HCT116 (cell line): Measurements from ENCODE around the gene SNTG2. TPM values are rescaled to one million over a fixed set of nuclear protein-coding genes. Genes with fewer than 3 reads are reported as not detected.

ENCODE experiments used
- ATAC-seq: fragments of 200-7000 bp; cut with Tn5 transposase; 2 replicates; pipeline ENCODE4 v1.9.1; 2020; ENCODE audit warnings: mild to moderate bottlenecking, moderate library complexity
- BruUV-seq: library from RNA; stranded (reverse); fragments of 400-500 nt; replicated peaks from 2 replicates; lab custom pipeline; 2021; lab: Mats Ljungman, UMichigan
- CTCF ChIA-PET: fragments of 300-600 bp; sonication (Branson Sonifier 250); formaldehyde crosslinking; loops from one replicate; lab custom pipeline; 2021; ENCODE audit warnings: antibody characterized with exemption; lab: Charles Lee
- POLR2A ChIA-PET: fragments of 300-600, 350-600 bp; sonication (Branson Sonifier 250); formaldehyde crosslinking; loops from one replicate; lab custom pipeline; 2021; ENCODE audit warnings: antibody characterized with exemption; lab: Charles Lee
- RAD21 ChIA-PET, 2 experiments: fragments of 300-600 bp; sonication (Branson Sonifier 250); formaldehyde crosslinking; loops; one replicate each; lab custom pipeline; 2023; ENCODE audit warnings: low total read pairs in 2 of 2; ENCODE audit not compliant: uncharacterized antibody in 2 of 2, unreplicated experiment in 2 of 2, low non-redundant PET in 1 of 2; lab: Charles Lee
- DNase-seq: peaks from one replicate; pipeline ENCODE4 v3.0.0-alpha.2; 2010; ENCODE audit warnings: low read depth, low spot score
- H2AFZ ChIP-seq: fragments of 200-600 bp; shearing (Covaris generic), sonication (generic); 2 replicates; pipeline ENCODE4 v1.6.1; 2017; ENCODE audit warnings: low read depth, mixed run types, mixed read lengths, antibody characterized with exemption, low read length; ENCODE audit not compliant: poor library complexity, severe bottlenecking
- H3K27ac ChIP-seq: 2 replicates; pipeline ENCODE4 v1.5.1; 2012; ENCODE audit warnings: low read depth, low read length
- H3K27me3 ChIP-seq: fragments of 200-600 bp; sonication (generic); 2 replicates; pipeline ENCODE4 v1.6.1; 2016; ENCODE audit warnings: mixed run types, low read length, mixed read lengths; ENCODE audit not compliant: insufficient read depth
- H3K36me3 ChIP-seq, 2 experiments: fragments of 200-500 bp in 1 of 2; fragments of 200-600 bp in 1 of 2; sonication (Bioruptor generic) in 1 of 2; sonication (generic) in 1 of 2; 2 replicates each; pipeline versions ENCODE4 v1.5.1 to v1.6.1; 2014 to 2016; ENCODE audit warnings: low read length in 2 of 2, inconsistent platforms in 1 of 2, mixed read lengths in 1 of 2, mixed run types in 1 of 2; ENCODE audit not compliant: insufficient read depth in 2 of 2, control insufficient read depth in 1 of 2
- H3K4me1 ChIP-seq, 2 experiments: fragments of 200-600 bp in 1 of 2; sonication (generic) in 1 of 2; 2 replicates each; pipeline versions ENCODE4 v1.5.1 to v1.6.1; 2012 to 2017; ENCODE audit warnings: low read length in 2 of 2, inconsistent platforms in 1 of 2, mild to moderate bottlenecking in 1 of 2, mixed read lengths in 1 of 2, mixed run types in 1 of 2, moderate library complexity in 1 of 2; ENCODE audit not compliant: insufficient read depth in 2 of 2, control insufficient read depth in 1 of 2
- H3K4me2 ChIP-seq: fragments of 200-600 bp; sonication (generic); 2 replicates; pipeline ENCODE4 v1.6.1; 2017; ENCODE audit warnings: mixed run types, low read length, mixed read lengths
- H3K4me3 ChIP-seq, 2 experiments: fragments of 200-600 bp in 1 of 2; sonication (generic) in 1 of 2; replicated peaks in 1 of 2; 2 replicates each; pipeline ENCODE4 v1.5.1; 2011 to 2016; ENCODE audit warnings: low read length in 2 of 2, control low read depth in 1 of 2, low read depth in 1 of 2, mild to moderate bottlenecking in 1 of 2, mixed read lengths in 1 of 2, mixed run types in 1 of 2
- H3K79me2 ChIP-seq: fragments of 200-600 bp; sonication (generic); 2 replicates; pipeline ENCODE4 v1.6.1; 2017; ENCODE audit warnings: mild to moderate bottlenecking, mixed run types, low read length, moderate library complexity, mixed read lengths; ENCODE audit not compliant: insufficient read depth
- H3K9ac ChIP-seq: fragments of 200-600 bp; sonication (generic); 2 replicates; pipeline ENCODE4 v1.6.1; 2016; ENCODE audit warnings: low read length, mixed read lengths
- H3K9me2 ChIP-seq: fragments of 200-600 bp; sonication (generic), shearing (Covaris generic); 2 replicates; pipeline ENCODE4 v1.6.1; 2017; ENCODE audit warnings: mixed run types, mild to moderate bottlenecking, moderate library complexity; ENCODE audit not compliant: insufficient read depth
- H3K9me3 ChIP-seq, 2 experiments: fragments of 200-500 bp in 1 of 2; fragments of 200-600 bp in 1 of 2; sonication (Bioruptor generic) in 1 of 2; sonication (generic) in 1 of 2; 2 replicates each; pipeline ENCODE4 v1.6.1; 2014 to 2017; ENCODE audit warnings: low read length in 2 of 2, mixed read lengths in 2 of 2, inconsistent platforms in 1 of 2, low read depth in 1 of 2, mild to moderate bottlenecking in 1 of 2, mixed run types in 1 of 2, moderate library complexity in 1 of 2; ENCODE audit not compliant: control insufficient read depth in 1 of 2, insufficient read depth in 1 of 2
- H4K20me1 ChIP-seq: fragments of 200-600 bp; sonication (generic), shearing (Covaris generic); 2 replicates; pipeline ENCODE4 v1.6.1; 2017; ENCODE audit warnings: mixed run types, mild to moderate bottlenecking, moderate library complexity; ENCODE audit not compliant: insufficient read depth
- CBX3 ChIP-seq: IDR thresholded peaks from 2 replicates; pipeline ENCODE4 v1.6.1; 2012; ENCODE audit warnings: low read depth
- CEBPB ChIP-seq: IDR thresholded peaks from 2 replicates; pipeline ENCODE4 v1.6.1; 2012; ENCODE audit warnings: low read depth
- EGR1 ChIP-seq: IDR thresholded peaks from 2 replicates; pipeline ENCODE4 v1.6.1; 2012; ENCODE audit warnings: low read depth
- ELF1 ChIP-seq: IDR thresholded peaks from 2 replicates; pipeline ENCODE4 v1.6.1; 2012; ENCODE audit warnings: low read depth, borderline replicate concordance
- EZH2phosphoT487 ChIP-seq: fragments of 200-600 bp; IDR thresholded peaks from 2 replicates; pipeline ENCODE4 v1.6.1; 2018; ENCODE audit warnings: antibody characterized with exemption, borderline replicate concordance
- POLR2A ChIP-seq: IDR thresholded peaks from 2 replicates; pipeline ENCODE4 v1.7.0; 2011; ENCODE audit warnings: borderline replicate concordance; ENCODE audit not compliant: insufficient read depth, insufficient read length; ENCODE audit errors: extremely low read depth
- POLR2AphosphoS5 ChIP-seq: IDR thresholded peaks from 2 replicates; pipeline ENCODE4 v1.6.1; 2011; ENCODE audit warnings: mild to moderate bottlenecking, low read depth, low read length, moderate library complexity
- SIN3A ChIP-seq: IDR thresholded peaks from 2 replicates; pipeline ENCODE4 v1.6.1; 2012; ENCODE audit warnings: low read depth
- SRF ChIP-seq: IDR thresholded peaks from 2 replicates; pipeline ENCODE4 v1.6.1; 2012; ENCODE audit warnings: low read depth
- TCF7L2 ChIP-seq: IDR thresholded peaks from 2 replicates; pipeline ENCODE4 v1.7.0; 2011; ENCODE audit warnings: borderline replicate concordance, inconsistent platforms; ENCODE audit not compliant: insufficient read depth, insufficient read length; ENCODE audit errors: extremely low read depth
- YY1 ChIP-seq: IDR thresholded peaks from 2 replicates; pipeline ENCODE4 v1.6.1; 2011; ENCODE audit warnings: low read length, low read depth, moderate library complexity, mild to moderate bottlenecking; ENCODE audit not compliant: insufficient replicate concordance; ENCODE audit errors: extremely low read depth
- ZNF274 ChIP-seq: fragments of 200-500 bp; sonication (Bioruptor generic); IDR thresholded peaks from 2 replicates; pipeline ENCODE4 v1.6.1; 2014; ENCODE audit warnings: mild to moderate bottlenecking, low read depth, low read length, inconsistent platforms
- intact Hi-C: fragments of 100-400 bp; cut with micrococcal nuclease; formaldehyde crosslinking; loops from 2 replicates; pipeline ENCODE4 v1.10.0; 2022
- total RNA-seq: library from RNA; stranded (reverse); gene quantifications from one replicate; pipeline ENCODE4 v1.2.1, GENCODE V29; 2021; ENCODE audit not compliant: unreplicated experiment
- TF ChIP-seq, protein P1 (sequence below): IDR thresholded peaks from 2 replicates; pipeline ENCODE4 v1.6.1; 2012
- TF ChIP-seq, protein P2 (sequence below), 3 experiments: fragments of 200-600 bp in 1 of 3; sonication (generic) in 1 of 3; IDR thresholded peaks in 2 of 3; conservative IDR thresholded peaks in 1 of 3; 2 replicates each; pipeline ENCODE4 v1.5.1; 2012 to 2017; ENCODE audit warnings: low read depth in 2 of 3, low read length in 2 of 3, antibody characterized with exemption in 1 of 3, borderline replicate concordance in 1 of 3, control low read depth in 1 of 3, mild to moderate bottlenecking in 1 of 3, mixed read lengths in 1 of 3, mixed run types in 1 of 3, moderate library complexity in 1 of 3; ENCODE audit not compliant: insufficient read depth in 1 of 3

SNTG2 gene
- total RNA-seq, 1 experiment from 2014 or later = not detected

DNA sequence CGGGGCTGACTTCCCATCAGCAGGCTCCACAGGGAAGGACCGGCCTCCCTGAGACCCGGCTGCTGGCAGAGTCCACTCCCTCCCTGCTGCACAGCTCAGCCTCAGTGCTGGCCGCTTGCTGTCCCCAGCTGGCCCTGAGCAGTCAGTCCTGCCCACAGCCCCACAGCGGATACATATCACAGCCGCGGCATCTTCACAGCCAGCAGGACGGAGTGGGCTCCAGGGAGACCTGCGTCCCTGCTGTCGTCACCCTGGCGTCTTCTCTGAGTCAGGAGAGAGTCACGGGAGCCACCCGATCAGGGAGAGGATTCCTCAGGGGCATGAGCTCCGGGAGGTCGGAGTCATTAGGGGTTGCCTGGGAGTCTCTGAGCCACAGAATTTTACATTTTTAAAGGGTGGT, 13.1 kb upstream of the SNTG2 start:
- Histone ChIP-seq H3K9ac (no peak overlapping the region), H3K9me2 (no peaks in the 10 kb centered on the region), H3K4me3 (no peak overlapping the region), H3K79me2 (no peaks in the 10 kb centered on the region), H2AFZ (no peak overlapping the region), H3K27ac (no peak overlapping the region), H3K9me3 (no peaks in the 10 kb centered on the region), H3K36me3 (no peaks in the 10 kb centered on the region), H3K4me2 (no peak overlapping the region), H3K4me1 (no peaks in the 10 kb centered on the region), H3K27me3 (no peaks in the 10 kb centered on the region), H4K20me1 (no peaks in the 10 kb centered on the region)
- ChIA-PET CTCF (no interaction called here), RAD21 (no interaction called here), POLR2A (no interaction called here)
- ATAC-seq = no peak
- DNase-seq = no peak
- intact Hi-C loops = no loop called here
- TF ChIP-seq YY1 = no peak
- TF ChIP-seq ELF1 = no peak
- TF ChIP-seq CEBPB = no peak
- no peak for TF ChIP-seq SIN3A
- TF ChIP-seq POLR2A = no peak
- TF ChIP-seq TCF7L2 = no peak
- no TSS peak for BruUV-seq

DNA sequence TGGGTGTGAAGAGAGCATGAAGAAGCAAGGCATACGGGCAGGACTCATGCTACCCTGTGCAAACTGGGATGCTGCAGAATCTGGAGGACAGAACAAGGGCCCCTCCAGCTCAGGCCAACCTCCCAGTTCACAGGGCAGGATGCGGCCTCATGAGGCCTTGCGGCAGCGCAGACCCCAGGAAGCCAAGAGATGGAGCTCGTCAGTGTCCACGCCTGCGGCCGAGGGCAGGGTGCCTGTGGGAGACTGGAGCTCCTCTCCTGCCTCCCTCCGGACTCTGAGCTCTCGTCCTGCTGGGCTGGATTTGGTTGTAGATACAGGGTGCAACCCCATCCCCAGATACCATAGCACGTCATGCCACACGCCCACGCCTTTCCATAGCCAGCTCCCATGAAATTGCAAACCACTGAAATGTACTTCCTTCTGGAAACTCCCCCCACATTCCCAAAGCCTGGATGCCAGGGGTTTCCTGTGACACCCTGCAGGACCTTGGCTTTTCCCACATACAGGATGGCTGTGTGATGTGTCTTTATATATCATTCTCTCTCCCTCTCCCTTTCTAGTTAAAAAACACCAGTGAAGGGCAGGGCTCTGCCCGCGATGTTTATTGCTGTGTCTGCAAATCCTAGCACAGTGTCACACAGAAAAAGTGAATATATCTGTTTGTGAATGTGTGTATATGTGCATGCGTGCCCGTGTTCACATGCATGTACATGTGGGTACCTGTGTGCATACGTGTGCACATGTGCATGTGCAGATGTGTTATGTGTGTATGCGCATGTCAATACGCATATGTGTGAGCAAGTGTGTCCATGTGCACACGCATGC, 12.3 kb upstream of the SNTG2 start:
- H4K20me1 ChIP-seq = no peaks in the 10 kb centered on the region
- intact Hi-C loops = no loop called here
- DNase-seq = no peak
- ChIA-PET CTCF (no interaction called here), RAD21 (no interaction called here)
- no peak overlapping the region for H3K4me2 ChIP-seq
- no peaks in the 10 kb centered on the region for H3K9me3 ChIP-seq
- no peak for TF ChIP-seq SRF
- no peak for TF ChIP-seq ELF1
- TF ChIP-seq CEBPB = no peak
- TF ChIP-seq, protein P1, sequence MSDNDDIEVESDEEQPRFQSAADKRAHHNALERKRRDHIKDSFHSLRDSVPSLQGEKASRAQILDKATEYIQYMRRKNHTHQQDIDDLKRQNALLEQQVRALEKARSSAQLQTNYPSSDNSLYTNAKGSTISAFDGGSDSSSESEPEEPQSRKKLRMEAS = no peak
- TF ChIP-seq EZH2phosphoT487 = no peak
- TF ChIP-seq POLR2A = no peak
- TF ChIP-seq, protein P2, sequence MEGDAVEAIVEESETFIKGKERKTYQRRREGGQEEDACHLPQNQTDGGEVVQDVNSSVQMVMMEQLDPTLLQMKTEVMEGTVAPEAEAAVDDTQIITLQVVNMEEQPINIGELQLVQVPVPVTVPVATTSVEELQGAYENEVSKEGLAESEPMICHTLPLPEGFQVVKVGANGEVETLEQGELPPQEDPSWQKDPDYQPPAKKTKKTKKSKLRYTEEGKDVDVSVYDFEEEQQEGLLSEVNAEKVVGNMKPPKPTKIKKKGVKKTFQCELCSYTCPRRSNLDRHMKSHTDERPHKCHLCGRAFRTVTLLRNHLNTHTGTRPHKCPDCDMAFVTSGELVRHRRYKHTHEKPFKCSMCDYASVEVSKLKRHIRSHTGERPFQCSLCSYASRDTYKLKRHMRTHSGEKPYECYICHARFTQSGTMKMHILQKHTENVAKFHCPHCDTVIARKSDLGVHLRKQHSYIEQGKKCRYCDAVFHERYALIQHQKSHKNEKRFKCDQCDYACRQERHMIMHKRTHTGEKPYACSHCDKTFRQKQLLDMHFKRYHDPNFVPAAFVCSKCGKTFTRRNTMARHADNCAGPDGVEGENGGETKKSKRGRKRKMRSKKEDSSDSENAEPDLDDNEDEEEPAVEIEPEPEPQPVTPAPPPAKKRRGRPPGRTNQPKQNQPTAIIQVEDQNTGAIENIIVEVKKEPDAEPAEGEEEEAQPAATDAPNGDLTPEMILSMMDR (IDR thresholded peaks at IDR 0.05 in 2 of 3, conservative IDR thresholded peaks at IDR 0.05 in 1 of 3; ENCODE audit: borderline replicate concordance in 1 of 3, insufficient read depth in 1 of 3, low read depth in 2 of 3, low read length in 2 of 3) = no peak
- TF ChIP-seq EGR1 = no peak
- no peak for TF ChIP-seq CBX3
- TF ChIP-seq ZNF274 = no peak
- TF ChIP-seq POLR2AphosphoS5 = no peak
- TF ChIP-seq, all 23 proteins: peak for 0
- H3K27me3 ChIP-seq = no peaks in the 10 kb centered on the region
- no peaks in the 10 kb centered on the region for H3K4me1 ChIP-seq
- no peak overlapping the region for H3K27ac ChIP-seq
- no peak overlapping the region for H3K9ac ChIP-seq
- H3K9me2 ChIP-seq = no peaks in the 10 kb centered on the region
- no peaks in the 10 kb centered on the region for H3K36me3 ChIP-seq
- no TSS peak for BruUV-seq
- no peak overlapping the region for H3K4me3 ChIP-seq
- ATAC-seq = no peak
- H2AFZ ChIP-seq = no peak overlapping the region
- no peaks in the 10 kb centered on the region for H3K79me2 ChIP-seq
- POLR2A ChIA-PET = no interaction called here
